Islet precursor cell (in vitro differentiated cells): ENCODE measurements around the gene ZNF345.

Source experiments
- DNase-seq: peaks from one replicate; pipeline ENCODE4 v3.0.0-alpha.2; 2018

ZNF345 gene

DNA sequence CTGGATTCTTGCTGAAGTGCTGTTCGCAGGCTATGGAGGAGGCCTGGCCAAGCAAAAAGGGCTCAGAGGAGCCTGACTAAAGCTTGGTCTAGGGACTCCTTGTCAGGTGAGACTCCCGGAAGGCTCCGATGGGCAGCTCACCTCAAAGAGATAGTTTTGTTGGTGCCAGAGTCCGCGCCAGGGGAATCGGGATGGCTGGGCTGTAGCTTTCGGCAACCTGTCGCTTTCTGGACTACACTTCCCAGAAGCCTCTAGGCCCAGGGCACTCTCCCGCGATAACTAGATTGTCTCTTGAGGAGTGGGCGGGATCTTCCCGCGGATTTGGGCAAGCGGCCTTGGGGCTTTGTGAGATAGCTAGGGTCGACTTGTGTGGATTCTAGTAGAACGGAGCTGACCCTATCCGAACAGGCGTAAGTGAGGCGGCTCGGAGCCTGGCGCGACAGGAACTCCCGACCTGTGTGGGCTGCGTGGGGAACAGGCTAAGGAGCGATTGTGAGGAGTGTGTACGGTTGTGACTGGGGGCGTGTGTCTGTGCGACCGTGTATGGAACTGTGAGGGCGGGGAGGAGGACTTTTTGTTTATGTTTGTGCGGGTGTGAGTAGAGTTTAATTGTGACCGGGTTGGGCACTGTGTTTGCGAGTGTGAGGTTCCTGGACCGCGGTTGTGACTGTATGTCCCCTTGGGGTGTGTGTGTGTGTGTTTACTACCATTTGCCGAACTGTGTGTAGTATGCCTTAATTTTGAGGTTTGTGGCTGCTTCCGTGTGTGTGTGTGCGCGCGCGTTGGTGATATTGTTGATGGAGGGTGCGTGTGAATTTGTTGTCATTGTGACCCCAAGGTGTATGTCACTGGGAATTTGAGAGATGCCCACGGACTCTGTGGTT is at the start of gene ZNF345:
Gene ZNF345, plus strand, starts transcription at position 318 of the 884 bp plus-strand sequence. CDS start 25,955 bp downstream, outside the sequence.
- DNase-seq, result peak; percentile 98

DNA sequence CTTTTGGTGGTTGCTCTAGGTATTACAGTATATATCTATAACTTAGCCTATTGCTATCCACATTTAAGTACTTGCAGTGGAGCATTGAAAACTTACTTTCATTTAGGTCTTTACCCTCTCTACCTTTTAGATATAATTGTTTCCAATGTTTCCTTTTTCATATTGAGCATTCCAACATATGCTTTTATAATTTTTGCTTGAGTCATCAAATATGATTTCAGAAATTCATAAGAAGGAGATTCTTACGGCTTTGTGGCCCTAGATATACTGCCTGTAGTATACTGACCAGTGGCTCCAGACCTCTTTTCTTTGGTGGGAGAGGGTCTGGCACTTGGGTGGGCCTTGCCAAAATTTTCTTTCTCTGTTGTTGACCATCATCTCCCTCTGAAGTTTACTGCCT is 45.3 kb upstream of the ZNF345 start:
- no peak for DNase-seq

DNA sequence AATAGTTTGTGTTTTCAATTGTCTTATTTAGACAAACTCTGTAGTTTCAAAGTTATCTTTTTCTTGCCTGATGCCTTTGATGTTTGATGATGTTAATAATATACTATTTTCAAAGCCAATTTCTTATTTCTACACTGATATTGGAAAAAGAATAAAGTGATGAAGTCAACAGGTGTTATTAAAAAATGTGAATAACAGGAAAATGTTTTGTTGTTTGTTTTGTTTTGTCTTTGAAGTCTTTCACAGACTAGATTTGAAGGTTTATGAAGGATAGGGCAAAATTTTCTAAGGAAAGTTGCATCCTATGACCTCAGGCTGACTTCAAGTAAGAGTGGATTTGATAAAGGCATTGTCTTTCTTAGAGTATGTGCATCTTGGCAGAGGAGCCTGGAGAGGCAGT is 43.6 kb upstream of the ZNF345 start:
- DNase-seq, result no peak

DNA sequence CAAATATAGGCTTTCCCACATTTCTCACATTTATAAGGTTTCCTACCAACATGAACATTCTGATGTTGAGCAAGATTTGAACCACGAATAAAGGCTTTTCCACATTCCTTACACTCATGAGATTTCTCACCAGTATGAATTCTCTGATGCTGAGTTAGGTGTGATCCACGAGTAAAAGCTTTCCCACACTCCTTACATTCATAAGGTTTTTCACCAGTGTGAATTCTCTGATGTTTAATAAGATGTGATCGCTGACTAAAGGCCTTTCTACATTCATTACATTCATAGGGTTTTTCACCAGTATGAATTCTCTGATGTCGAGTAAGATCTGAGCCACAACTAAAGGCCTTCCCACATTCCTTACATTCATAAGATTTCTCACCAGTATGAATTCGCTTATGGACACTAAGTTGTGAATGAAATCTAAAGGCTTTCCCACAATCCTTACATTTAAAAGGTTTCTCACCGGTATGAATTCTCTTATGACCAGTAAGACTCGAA is 31.5 kb upstream of the ZNF345 start:
- DNase-seq, result no peak

DNA sequence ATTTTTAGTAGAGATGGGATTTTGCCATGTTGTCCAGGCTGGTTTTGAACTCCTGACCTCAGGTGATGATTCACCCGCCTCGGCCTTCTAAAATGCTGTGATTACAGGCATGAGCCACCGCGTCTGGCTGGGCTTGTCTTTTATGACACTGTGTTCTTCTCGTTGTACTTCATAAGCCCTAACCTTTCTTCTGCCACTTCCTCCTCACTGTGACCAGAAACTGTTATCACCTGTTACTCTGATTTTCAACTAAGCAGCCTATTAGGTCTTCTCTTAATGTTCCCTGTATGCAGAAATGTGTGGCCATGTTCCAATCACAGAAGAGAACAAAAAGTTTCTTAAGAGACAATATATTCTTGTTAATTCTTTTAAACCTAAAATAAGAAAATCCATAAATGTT is 28.9 kb upstream of the ZNF345 start:
- no peak for DNase-seq

DNA sequence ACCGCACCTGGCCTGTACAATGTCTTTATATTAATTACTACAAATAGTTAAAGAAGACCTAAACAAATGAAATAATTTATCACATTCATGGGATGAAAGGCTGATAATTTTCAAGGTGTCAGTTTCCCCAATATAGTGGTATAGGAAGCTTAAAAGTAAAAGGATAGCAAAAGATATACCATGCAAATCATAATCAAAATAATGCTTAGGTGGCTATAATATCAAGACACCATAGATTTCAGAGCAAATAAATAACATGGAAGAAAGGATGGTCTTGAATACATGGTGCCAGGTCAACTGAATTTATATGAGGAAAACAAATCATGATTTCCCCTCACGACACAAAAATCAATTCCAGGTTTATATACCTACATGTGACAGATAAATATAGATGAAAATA is 17.2 kb upstream of the ZNF345 start:
- no peak for DNase-seq

DNA sequence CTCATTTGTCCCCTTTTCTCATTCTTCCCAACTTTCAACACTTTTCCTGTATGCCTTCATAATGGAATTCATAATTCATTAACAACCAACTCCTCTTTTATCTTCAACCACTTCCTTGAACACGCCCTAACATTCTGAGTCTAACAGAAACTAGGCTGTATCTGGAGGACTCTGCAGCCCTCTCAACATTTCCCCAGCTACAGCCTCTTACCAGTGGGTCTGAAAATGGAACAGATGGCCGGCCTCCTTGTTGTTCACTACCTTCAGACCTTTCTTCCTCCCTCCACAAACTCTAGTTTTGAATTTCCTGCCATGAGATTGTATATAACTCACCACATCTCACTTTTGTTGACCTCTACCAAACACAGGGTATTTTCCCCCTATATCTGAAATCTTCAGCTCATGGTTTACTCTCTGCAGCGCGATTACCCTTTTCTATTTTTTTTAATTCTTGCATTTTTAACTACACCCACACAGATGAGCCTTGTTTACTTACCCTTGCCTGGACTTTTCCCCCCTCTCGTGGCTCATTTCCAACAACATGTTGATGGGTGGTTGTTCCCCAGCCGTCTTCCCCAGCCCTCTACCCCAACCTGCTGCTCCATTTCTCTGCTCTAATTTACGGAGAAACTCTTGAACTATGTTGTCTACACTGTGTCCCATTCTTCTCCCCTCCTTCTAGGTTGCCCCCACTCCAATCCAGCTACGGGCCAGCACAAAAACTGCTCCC is 13.3 kb upstream of the ZNF345 start:
- DNase-seq, result no peak

DNA sequence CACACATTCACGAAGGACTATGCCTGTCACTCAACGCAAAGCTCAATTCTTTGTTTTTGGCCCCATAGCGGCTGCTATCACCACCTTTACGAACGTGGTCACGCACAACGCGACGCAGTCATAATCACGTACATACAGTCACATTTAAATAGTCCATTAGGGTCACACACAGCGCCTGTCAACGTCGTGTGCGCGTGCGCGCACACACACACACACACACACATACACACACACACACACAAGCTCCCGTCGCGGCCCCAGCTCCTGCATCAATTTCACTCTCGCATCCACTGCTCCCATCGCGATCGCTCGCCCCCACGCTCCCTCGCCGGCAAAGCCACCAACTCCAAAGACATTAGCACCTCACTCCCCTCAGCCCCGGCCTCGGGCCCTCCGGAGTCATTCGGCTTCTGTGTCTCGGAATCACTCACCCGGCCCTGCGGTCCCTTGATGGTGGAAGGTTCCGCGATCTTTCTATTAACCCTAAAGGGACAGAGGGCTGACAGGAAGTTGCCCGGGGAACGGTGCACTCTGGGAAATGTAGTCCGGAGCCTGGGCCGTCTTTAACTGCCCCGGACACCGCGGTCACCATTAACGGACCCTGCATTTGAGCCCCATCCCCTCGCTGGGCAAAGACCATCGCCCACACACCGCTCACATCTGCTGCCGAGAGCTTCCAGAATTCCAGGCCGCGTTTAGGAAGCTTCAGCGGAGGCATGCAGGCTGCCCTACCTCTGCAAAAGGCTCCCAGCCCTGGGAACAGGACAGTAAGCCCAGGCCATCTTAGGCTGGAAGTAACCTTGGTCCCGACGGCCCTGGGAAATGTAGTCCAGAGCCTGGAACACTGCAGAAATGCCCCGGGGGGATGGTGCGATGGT is 12.5 kb upstream of the ZNF345 start, which contains the start of gene ZNF790:
Gene ZNF790, minus strand, starts transcription at position 482 of the 878 bp plus-strand sequence. CDS start 12,768 bp downstream, outside the sequence.
- peak; percentile 95 for DNase-seq

DNA sequence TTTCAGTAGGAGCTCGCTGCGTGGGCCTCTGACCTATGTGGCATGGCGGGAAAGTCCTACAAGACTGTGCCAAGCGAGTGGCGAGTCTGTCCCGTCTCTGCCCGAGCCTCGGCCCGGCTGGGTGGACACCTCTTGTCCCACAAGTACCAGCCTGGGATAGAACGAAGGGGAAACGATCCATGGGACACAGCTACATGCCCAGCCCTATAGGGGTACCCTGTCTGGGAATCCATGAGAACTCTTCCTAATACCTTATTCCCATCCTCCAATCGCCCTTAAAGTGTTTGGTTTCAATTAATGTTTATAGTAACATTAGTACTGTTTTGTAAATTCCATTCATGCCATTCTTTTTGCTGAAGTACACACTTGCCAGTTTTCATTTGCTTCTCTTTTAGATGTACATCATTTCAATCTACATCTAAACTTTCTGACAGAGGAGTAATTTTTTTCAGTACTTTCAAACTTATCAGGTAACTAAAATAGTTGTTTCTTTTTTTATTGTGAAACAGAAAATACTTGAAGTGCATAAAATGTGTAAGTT is 11.8 kb upstream of the ZNF345 start:
- DNase-seq, result no peak

DNA sequence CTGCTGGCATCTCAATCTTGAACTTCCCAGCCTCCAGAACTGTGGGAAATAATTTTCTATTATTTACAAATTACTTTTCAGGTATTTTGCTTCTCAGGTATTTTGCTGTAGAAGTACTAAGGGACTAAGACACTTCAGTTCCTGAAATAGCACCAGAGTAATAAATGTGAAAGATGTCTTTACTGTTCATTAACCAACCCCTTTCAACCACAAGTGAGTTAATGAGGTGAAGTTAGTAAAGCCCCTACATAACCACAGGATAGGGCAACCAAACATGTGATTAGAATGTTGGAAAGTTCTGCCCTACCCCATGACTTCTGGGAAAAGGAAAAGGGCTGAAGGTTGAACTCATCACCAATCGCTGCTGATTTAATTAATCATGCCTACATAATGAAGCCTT is 2.7 kb upstream of the ZNF345 start:
- DNase-seq, result no peak

DNA sequence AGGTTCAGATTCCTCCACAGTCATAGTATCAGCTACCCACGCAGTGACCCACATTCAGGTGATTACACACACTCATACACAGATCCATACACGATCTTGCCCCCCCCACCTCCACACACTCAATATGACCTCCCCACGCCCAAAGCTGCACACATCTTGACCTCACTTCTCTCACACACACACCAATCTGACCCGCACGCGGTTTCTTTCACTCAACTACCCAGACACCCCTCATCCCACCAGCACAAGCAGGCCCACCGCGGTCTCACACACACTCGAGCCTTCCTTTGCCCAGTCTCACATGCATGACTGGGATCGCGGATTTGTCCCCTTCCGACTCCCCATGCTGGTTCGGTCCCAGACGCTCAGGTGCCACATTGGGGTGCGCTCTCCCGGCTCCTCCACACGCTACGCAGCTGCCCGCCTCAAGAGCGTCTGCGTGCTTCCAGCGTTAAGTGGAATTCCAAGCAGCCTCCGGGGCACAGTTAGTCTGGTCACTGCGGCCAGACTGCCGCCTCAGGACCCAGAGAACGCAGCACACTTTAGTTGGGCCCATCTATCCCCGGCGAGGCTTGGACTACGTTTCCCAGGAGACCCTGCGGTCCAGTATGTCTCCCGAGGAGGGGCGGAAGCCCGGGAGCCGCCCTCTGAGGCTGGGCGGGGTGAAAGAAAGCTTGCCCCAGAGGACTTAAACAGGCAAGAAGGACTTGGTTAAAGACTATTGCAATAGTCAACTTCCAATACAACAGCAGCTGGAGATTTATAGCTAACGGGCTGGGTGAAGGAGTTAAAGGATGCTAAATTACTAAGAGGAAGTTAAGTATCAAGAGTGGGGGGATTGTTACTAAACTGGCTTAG is 746 bp upstream of the ZNF345 start:
- DNase-seq, result peak; percentile 97

DNA sequence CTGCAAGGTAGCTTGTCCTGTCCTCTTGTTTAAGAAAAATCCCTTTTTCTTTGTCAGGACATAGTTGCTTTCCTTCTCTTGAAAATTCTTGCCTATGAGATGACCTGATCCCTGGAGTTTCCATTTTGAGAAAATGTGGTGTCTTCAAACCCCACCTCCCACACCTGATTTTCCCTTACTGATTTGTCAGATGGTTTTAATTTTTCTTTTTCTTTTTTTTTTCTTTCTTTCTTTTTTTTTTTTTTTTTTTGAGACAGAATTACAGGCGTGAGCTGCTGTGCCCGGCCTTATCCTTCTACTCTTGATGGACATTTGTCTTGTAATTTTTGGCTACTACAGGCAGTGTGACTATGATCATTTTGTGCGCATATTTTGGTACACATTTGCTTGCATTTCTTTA is 1.2 kb downstream of the ZNF345 start:
- no peak for DNase-seq

DNA sequence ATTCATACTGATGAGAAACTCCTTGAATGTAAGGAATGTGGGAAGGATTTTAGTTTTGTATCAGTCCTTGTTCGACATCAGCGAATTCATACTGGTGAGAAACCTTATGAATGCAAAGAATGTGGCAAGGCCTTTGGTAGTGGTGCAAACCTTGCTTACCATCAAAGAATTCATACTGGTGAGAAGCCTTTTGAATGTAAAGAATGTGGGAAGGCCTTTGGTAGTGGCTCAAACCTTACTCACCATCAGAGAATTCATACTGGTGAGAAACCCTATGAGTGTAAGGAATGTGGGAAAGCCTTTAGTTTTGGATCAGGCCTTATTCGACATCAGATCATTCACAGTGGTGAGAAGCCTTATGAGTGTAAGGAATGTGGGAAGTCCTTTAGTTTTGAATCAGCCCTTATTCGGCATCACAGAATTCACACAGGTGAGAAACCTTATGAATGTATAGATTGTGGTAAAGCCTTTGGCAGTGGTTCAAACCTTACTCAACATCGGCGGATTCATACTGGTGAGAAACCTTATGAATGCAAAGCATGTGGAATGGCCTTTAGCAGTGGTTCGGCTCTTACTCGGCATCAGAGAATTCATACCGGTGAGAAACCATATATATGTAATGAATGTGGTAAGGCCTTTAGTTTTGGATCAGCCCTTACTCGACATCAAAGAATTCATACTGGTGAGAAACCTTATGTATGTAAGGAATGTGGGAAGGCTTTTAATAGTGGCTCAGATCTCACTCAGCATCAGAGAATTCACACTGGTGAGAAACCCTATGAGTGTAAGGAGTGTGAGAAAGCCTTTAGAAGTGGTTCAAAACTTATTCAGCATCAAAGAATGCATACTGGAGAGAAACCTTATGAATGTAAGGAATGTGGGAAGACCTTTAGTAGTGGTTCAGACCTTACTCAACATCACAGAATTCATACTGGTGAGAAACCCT is 26.6 kb downstream of the ZNF345 start:
- no peak for DNase-seq

DNA sequence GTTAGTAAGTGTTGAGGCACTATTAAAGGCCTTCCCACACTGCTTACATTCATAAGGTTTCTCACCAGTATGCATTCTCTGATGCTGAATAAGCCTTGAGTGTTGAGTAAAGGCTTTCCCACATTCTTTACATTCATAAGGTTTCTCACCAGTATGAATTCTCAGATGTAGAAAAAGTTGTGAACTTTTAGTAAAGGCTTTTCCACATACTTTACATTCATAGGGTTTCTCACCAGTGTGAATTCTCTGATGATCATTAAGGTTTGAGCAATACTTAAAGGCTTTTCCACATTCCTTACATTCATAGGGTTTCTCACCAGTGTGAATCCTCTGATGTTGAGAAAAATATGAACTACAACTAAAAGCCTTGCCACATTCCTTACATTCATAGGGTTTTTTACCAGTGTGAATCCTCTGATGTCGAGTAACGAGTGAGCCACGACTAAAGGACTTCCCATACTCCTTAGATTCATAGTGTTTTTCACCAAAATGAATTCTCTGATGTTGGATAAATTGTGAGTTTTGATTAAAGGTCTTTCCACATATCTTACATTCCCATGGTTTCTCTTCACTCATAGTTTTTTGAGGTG is 41.2 kb downstream of the ZNF345 start:
- no peak for DNase-seq

DNA sequence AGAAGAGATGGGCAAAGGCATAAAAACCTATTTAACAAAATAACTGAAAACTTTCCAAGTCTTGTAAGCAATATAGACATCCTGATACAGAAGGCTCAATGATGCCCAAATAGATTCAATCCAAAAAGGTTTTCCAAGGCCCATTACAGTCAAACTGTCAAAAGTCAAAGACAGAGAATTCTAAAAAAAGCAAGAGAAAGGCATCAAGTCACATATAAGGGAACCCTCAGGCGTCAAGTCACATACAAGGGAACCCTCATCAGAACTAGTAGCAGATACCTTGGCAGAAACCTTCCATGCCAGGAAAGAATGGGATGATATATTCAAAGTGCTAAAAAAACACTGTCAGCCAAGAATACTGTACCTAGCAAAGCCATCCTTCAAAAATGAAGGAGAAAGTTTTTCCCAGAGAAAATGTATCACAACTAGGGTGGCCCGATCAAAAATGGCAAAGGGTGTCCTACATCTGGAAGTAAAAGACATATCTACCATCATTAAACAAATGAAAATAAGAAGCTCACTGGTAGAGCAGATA is 44.2 kb downstream of the ZNF345 start:
- DNase-seq, result no peak

DNA sequence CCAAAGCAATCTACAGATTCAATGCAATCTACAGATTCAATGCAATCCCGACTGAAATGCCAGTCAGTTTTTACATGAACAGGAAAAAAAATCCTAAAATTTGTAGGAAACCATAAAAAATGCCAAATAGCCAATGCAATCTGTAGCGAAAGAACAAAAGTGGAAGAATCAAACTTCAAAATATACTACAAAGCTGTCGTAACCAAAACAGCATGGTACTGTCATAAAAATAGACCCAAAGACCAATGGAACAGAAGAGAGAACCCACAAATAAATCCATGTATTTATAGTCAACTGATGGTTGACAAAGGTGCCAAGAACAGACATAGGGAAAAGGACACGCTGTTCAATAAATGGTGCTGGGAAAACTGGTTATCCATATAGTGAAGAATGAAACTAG is 47.7 kb downstream of the ZNF345 start:
- DNase-seq, result no peak

DNA sequence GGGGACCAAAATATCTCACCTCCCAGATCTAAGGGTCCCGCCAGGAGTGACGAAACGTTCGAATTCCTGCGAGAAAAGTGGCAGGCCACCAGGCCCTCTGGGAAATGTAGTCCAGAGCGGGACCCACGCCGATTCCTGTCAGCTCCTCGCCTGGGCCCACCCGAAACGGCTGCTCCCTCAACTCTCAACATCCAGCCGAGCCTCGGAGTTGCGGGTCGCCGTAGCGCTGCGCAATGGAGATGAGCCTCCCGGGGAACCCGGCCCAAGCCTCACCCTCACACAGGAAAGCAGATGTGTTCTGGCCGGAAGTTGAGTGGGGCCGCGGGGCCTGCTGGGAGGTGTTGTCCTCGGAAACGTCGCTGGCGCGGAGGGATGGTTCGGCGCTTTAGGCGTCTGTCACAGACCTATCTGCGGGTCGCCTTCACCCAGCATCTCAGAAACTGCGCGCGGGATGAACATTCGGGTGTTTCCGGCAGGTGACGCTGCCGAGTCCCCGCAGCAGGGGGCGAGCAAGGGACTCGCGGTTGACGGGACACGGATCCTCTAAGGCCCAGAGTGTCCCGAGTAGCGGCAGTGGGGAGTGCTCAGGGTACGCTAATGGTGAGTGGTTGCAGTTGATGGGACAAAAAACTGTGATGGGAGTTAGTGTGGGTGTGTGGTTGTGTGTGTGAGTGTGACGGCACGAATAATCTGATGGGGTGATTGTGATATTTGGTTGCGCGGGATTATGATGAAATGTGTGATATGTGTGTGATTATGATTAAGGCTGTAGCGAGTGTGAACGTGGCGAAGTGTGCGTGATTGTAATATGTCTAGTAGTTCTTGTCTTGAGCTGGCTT is 65.5 kb downstream of the ZNF345 start, which contains the start of the genes ZNF568 and ZNF829:
Gene ZNF568, plus strand, starts transcription at position 341 of the 839 bp plus-strand sequence. CDS start 6,439 bp downstream, outside the sequence.
Gene ZNF829, minus strand, starts transcription at position 300 of the 839 bp plus-strand sequence. CDS start 1,124 bp downstream, outside the sequence.
- peak; percentile 95 for DNase-seq

DNA sequence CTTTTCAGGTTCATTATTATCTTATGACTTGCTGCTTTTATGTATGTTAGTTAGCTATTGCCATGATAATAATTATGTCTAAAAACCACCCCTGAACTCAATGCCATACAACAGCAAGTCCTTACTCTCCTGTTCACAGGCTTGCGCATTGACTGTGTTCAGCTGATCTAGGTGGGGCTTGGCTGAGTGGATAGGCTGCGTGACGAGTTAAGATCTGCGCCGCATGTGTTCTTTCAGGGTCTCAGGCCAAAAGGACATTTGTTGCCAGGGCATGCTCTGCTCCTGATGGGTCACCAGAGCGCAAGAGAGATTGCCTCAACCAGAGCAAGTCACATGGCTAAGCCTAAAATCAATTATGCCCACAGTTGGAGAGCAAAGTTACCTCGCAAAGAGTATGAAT is 66.3 kb downstream of the ZNF345 start:
- no peak for DNase-seq
